ENCODE results near the gene PRKAR1A. TPM values are rescaled to one million over a fixed set of nuclear protein-coding genes. Genes with fewer than 3 reads are reported as not detected.

The PRKAR1A gene
- total RNA-seq, 1 experiment from 2014 or later: 158 TPM

GRCh38 chr17:68572138-68572842, 60.1 kb downstream of the PRKAR1A start (continued):
- no peak for TF ChIP-seq E2F1 (CRISPR knock-in tag; IDR thresholded peaks at IDR 0.05)
- TF ChIP-seq FOXK1 (CRISPR knock-in tag; IDR thresholded peaks at IDR 0.05): no peak
- TF ChIP-seq JUN (CRISPR knock-in tag; IDR thresholded peaks at IDR 0.05): no peak
- TF ChIP-seq MXD4 (CRISPR knock-in tag; IDR thresholded peaks at IDR 0.05; ENCODE audit: borderline replicate concordance): no peak

GRCh38 chr17:68573338-68573737, 61.1 kb downstream of the PRKAR1A start:
- ATAC-seq (no peak), DNase-seq (ENCODE audit: low spot score) (no peak)
- POLR2A ChIA-PET: interaction anchor here (0.7 kb wide), 1 partner anchor 37 kb away, joined by 3 read pairs; no protein-coding TSS in a partner anchor
- Mint-ChIP-seq H3K9me3 (no peaks in the 10 kb centered on the region), H3K36me3 (no peaks in the 10 kb centered on the region), H3K27ac (no peak overlapping the region), H3K4me3 (no peak overlapping the region), H3K27me3 (ENCODE audit: low read depth) (no peaks in the 10 kb centered on the region), H3K4me1 (no peaks in the 10 kb centered on the region)
- TF ChIP-seq ZNF512 (CRISPR knock-in tag; IDR thresholded peaks at IDR 0.05; ENCODE audit: borderline replicate concordance) (0 out of 2 replicates have a peak, but pooled peaks have one; percentile 57), NR1H2 (CRISPR knock-in tag; IDR thresholded peaks at IDR 0.05) (no peak), HMGXB4 (CRISPR knock-in tag; IDR thresholded peaks at IDR 0.05) (no peak), USF1 (CRISPR knock-in tag; IDR thresholded peaks at IDR 0.05) (no peak)
- CTCF ChIA-PET: interaction anchor here (0.7 to 1.3 kb wide), 2 partner anchors 27 to 39 kb away, joined by 3 read pairs; no protein-coding TSS in a partner anchor

GRCh38 chr17:68576137-68576536, 63.9 kb downstream of the PRKAR1A start:
- ChIA-PET CTCF (interaction anchor here (0.6 to 1.4 kb wide), 5 partner anchors 24 to 43 kb away, joined by 3 to 8 read pairs (median 4); partner anchors contain the start of gene FAM20A), POLR2A (no interaction called here)
- no peak overlapping the region for H3K27ac Mint-ChIP-seq
- no peak for ATAC-seq
- 0 out of 2 replicates have a peak, but pooled peaks cover 2% of the 10 kb centered on the region for H3K4me1 Mint-ChIP-seq
- DNase-seq (ENCODE audit: low spot score): no peak
- H3K4me3 Mint-ChIP-seq: no peak overlapping the region
- no peaks in the 10 kb centered on the region for H3K36me3 Mint-ChIP-seq
- H3K9me3 Mint-ChIP-seq: peaks cover 4% of the 10 kb centered on the region; the same call in 1 of the 2 replicates
- H3K27me3 Mint-ChIP-seq (ENCODE audit: low read depth): no peaks in the 10 kb centered on the region; the same call in 1 of the 2 replicates
- no peak for TF ChIP-seq TEAD1 (CRISPR knock-in tag; IDR thresholded peaks at IDR 0.05)
- TF ChIP-seq MLX (CRISPR knock-in tag; IDR thresholded peaks at IDR 0.05): no peak
- TF ChIP-seq ZBTB21 (CRISPR knock-in tag; IDR thresholded peaks at IDR 0.05; ENCODE audit: borderline replicate concordance): no peak
- TF ChIP-seq CTCF (IDR thresholded peaks at IDR 0.05): no peak
- TF ChIP-seq ELF4 (CRISPR knock-in tag; IDR thresholded peaks at IDR 0.05; ENCODE audit: low read depth): no peak
- TF ChIP-seq GABPB1 (CRISPR knock-in tag; IDR thresholded peaks at IDR 0.05): no peak
- no peak for TF ChIP-seq FOXP4 (CRISPR knock-in tag; IDR thresholded peaks at IDR 0.05)
- TF ChIP-seq ATF6 (CRISPR knock-in tag; IDR thresholded peaks at IDR 0.05): no peak
- no peak for TF ChIP-seq IRF1 (CRISPR knock-in tag; IDR thresholded peaks at IDR 0.05)

All from WTC11 (cell line).